ENCODE data around the gene KLF1. TPM values are rescaled to one million over a fixed set of nuclear protein-coding genes. Genes with fewer than 3 reads are reported as not detected.

Gene KLF1
- total RNA-seq = 0.24 TPM in 1 of 2 replicates, not detected in the other

GRCh38 chr19:12886969-12887747, at the start of gene KLF1:
KLF1 (minus strand) TSS chr19:12887201; CDS start chr19:12887140, 61 bp downstream.

DNA sequence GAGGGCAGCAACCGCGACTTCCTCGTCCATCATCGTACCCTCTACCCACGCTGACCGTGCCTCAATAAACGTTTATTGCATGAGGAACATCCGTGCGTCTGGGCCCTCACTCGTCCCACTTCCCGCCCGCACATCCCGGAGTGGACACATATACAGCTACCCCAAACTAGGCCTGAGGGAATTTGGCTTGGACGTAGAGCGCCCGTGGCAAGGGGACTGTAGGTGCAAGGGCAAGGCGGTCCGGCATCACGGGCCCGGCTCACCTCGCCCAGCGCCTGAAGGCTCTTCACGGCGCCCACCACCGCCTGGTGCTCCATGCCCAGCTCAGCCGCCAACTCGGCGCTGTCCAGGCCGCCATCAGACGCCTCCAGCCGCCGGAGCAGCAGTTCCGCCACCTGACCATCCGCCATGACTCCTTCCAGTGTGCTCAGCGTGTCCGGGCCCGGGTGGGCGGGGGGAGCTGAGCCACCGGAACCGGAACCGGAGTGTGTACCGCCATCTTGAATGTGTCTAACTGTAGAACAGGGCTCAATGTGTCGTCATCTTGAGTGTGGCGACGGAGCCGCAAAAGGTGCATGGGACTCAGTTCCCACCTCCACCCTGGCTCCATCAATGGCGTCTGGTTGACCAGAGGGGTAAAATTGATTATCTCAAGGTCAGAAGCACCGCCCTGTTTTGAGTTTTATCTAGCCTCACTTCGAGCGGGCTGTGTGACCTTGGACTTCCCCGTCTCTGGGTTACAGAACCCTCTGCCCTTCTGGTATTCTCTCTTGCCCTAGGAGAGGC, 46.5 kb upstream of the KLF1 start, which contains the start of gene FARSA:
TSS of gene FARSA (minus strand) at position 425 of the 786 bp plus-strand sequence. CDS start at position 410, 15 bp downstream.

GRCh38 chr19:12890787-12891552, 4.0 kb upstream of the KLF1 start, which contains the start of gene GCDH:
GCDH (plus strand) TSS chr19:12891160; CDS start chr19:12891305, 145 bp downstream.

DNA sequence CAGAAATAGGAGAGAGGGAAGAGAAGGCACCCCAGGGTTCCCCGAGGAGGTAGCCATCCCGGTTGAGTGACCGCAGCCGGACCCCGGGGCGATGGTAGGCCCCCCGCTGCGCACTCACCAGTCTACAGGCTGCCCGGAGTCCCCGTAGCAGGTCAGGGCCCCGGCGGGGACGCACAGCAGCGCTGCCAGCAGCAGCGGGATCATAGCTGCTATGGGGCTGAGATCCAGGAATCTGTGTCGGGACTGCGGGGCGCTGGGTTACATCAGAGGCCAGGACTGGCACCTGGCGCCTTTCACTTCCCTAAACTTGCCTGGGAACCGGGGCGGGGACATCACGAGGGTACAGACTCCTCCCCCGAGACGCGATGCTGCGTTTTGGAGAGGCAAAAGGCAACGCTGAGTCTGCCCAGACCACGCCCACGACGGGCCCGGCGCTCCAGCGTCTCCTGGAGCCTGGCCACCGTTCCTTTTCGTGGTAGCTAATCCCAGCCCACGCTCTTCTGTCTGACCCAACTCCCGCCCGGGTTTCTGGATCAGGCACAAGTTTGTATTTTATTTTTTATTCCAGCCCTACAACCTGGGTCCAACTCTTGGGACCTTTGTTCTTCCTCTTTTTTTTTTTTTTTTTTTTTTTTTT, 5.7 kb downstream of the KLF1 start, which contains the start of gene DNASE2:
TSS of gene DNASE2 (minus strand) at position 278 of the 637 bp plus-strand sequence. CDS start at position 204, 74 bp downstream.

DNA sequence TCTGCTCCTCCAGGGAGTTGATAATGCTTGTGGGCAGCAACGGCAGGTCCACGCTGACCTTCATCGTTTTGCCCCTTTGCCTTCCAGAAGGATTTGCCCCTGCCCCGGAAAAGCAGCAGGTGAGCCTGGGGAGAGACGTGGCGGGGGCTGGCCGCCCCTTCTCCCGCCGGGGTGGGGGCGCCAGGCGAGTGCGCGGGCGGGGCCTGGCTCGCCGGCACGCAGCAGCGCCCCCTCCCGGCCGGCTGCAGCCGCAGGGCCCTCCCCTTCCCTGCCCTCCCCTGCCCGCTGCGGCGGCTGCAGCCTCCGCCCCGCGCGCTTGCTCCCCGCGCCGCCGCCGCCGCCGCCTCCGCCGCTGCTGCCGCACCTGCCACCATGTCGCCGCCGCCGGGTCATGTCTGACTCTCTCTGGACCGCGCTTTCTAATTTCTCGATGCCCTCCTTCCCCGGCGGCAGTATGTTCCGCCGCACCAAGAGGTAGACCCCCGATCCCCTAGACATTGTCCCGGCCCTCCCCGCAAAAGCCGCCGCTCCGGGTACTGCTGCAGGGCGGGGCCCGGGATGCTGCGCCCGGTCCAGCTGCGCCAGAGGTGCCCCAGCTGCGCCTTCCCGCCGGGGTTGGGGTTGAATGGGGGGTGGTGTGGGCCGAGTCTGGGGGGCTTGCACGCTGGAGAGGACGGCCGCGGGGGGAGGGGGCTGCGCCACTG, 48.7 kb downstream of the KLF1 start, which contains the start of gene MAST1:
TSS of gene MAST1 (plus strand) at position 334 of the 704 bp plus-strand sequence. CDS start at position 392, 58 bp downstream.

DNA sequence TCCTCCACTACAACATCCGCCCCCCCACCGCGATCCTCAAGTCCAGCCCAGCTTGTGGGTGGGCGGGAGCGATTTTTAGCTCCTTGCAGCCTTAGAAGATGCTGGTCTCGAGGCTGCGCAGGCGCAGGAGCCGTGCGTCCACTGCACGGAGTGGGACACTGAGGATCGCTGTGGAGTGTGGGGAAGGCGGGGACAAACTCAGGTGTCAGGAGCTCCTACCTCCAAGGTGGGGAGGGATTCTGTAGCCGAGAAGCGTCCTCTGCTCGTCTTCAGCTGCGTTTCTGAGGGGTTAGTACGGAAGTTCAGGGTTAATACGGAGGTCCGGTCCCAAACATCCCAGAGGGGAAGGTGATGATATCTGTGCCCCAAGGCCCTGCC, 52.4 kb downstream of the KLF1 start, which contains the start of gene RTBDN:
TSS of gene RTBDN (minus strand) at position 14 of the 378 bp plus-strand sequence. CDS start 4,600 bp downstream, outside the sequence.

Other genes with a start within 250 kb of the KLF1 start
- 42.8 and 58.8 TPM in 2 replicates for gene MAN2B1, start 220.5 kb downstream of the KLF1 start, total RNA-seq
- gene WDR83, start 220.4 kb downstream of the KLF1 start, total RNA-seq = 6.3 and 11.7 TPM in 2 replicates
- gene DHPS, start 205.3 kb downstream of the KLF1 start, total RNA-seq = 63.4 and 72.7 TPM in 2 replicates
- gene GNG14, start 199.2 kb downstream of the KLF1 start, total RNA-seq = not detected in 2 replicates
- gene FBXW9, start 190.6 kb downstream of the KLF1 start, total RNA-seq = 8.2 and 8.7 TPM in 2 replicates
- 28.4 and 29.4 TPM in 2 replicates for gene TNPO2, start 163.3 kb downstream of the KLF1 start, total RNA-seq
- 110 and 143 TPM in 2 replicates for gene TRIR, start 152.5 kb downstream of the KLF1 start, total RNA-seq
- 72.9 and 77.6 TPM in 2 replicates for gene GET3, start 149.7 kb downstream of the KLF1 start, total RNA-seq
- gene BEST2, start 135.4 kb downstream of the KLF1 start, total RNA-seq = not detected in 2 replicates
- gene HOOK2, start 111.6 kb downstream of the KLF1 start, total RNA-seq = 40.9 and 52.3 TPM in 2 replicates
- gene JUNB, start 95.7 kb downstream of the KLF1 start, total RNA-seq = 221 and 311 TPM in 2 replicates
- gene PRDX2, start 85.4 kb downstream of the KLF1 start, total RNA-seq = 178 and 246 TPM in 2 replicates
- gene THSD8, start 85.1 kb downstream of the KLF1 start, total RNA-seq = not detected in 2 replicates
- 9.2 and 14.7 TPM in 2 replicates for gene RNASEH2A, start 80.6 kb downstream of the KLF1 start, total RNA-seq
- not detected in 2 replicates for gene RTBDN, start 52.6 kb downstream of the KLF1 start, total RNA-seq
- 0.43 and 1.4 TPM in 2 replicates for gene MAST1, start 48.7 kb downstream of the KLF1 start, total RNA-seq
- 25.8 and 48.2 TPM in 2 replicates for gene DNASE2, start 5.8 kb downstream of the KLF1 start, total RNA-seq
- gene GCDH, start 4.0 kb upstream of the KLF1 start, total RNA-seq = 21.5 and 28.9 TPM in 2 replicates
- not detected in 2 replicates for gene SYCE2, start 32.1 kb upstream of the KLF1 start, total RNA-seq
- 77.2 and 78.3 TPM in 2 replicates for gene FARSA, start 46.5 kb upstream of the KLF1 start, total RNA-seq
- gene CALR, start 51.4 kb upstream of the KLF1 start, total RNA-seq = 522 and 1,123 TPM in 2 replicates
- gene RAD23A, start 58.7 kb upstream of the KLF1 start, total RNA-seq = 71.6 and 126 TPM in 2 replicates
- gene GADD45GIP1, start 70.0 kb upstream of the KLF1 start, total RNA-seq = 16.8 and 22.9 TPM in 2 replicates
- gene DAND5, start 82.4 kb upstream of the KLF1 start, total RNA-seq = 0.24 TPM in 1 of 2 replicates, not detected in the other
- 8.7 and 16.6 TPM in 2 replicates for gene NFIX, start 108.3 kb upstream of the KLF1 start, total RNA-seq
- gene LYL1, start 215.7 kb upstream of the KLF1 start, total RNA-seq = 0.72 and 4.3 TPM in 2 replicates
- 76.9 and 79.5 TPM in 2 replicates for gene TRMT1, start 229.5 kb upstream of the KLF1 start, total RNA-seq
- 37.1 and 43.1 TPM in 2 replicates for gene NACC1, start 231.1 kb upstream of the KLF1 start, total RNA-seq

Measured in tracheal epithelial cell (primary cell).